DMS79 treated with DMSO at 0.1 percent for 48 hours (cell line): ENCODE data around the gene VPS37C.
"Not testable (repeated sequence)": the region's sequence is repeated elsewhere in the genome, so short reads cannot be mapped to it uniquely, and the experiment has no call there.

Experiments
- DNase-seq: peaks from one replicate; lab custom pipeline; 2025; lab: John Stamatoyannopoulos, UW

The VPS37C gene

DNA sequence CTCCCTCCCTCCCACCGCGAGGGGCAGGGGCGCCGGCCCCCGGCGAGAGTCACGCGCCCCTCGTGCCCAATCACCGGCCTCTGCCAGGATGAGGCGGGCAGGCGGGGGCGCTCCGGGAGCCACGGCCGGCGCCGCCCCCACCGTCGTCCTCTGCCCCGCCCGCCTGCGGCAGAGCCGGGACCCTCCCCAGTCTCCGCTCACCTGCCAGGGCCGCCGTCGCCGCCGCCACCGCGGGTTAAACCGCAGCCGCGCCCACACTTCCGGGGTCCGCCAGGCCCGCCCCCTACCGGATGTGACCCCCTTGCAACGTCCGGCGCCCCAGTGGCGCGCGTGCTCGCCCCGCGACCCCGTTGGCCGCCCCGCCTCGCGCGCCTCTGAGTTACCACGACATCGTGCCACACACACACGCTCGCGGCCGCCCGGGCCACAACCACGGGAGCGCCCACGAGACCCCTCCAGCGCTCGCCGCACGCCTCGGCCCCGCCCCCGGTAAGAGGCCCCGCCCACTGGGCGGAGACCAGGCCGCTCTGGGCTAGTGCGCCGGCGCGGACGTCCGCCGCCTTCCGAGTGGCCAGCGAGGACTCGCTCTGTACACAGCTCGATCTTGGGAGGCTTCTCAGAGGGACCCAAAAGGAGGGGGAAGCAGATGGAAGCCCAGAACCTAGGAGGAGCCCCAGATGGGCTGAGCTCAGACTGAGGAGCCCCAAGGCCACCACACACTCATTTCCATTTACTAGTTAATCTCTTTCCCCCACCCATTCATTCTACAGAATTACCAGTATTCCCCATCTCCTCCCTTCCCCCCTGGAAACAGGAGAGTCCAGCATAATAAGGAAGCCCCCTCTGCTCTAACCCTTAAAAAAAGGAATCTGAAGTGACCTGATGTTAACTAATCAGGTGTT is at the start of gene VPS37C:
Gene VPS37C (minus strand): TSS at position 237 of the 902 bp plus-strand sequence. CDS start 22,597 bp downstream, outside the sequence.
- peak; percentile 89 for DNase-seq

DNA sequence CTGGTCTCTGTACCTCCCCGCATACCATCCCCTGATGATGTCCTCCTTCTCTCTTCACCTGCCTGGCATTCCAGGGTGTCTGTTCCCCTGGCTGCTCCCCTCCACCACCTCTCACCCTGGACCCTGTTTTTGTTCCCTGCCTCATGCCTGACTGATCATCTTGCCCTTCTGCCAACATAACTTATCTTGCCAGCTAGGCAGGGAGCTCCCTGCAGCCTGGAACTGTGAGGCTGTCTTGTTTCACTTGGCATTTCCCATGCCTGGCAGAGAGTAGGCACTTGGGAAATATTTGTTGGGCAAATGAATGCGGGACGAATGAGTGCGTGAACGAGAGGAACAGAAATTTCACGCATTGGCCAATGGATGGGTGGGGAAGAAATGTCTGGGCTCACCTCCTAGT is 49.4 kb upstream of the VPS37C start:
- DNase-seq: not testable (repeated sequence)

DNA sequence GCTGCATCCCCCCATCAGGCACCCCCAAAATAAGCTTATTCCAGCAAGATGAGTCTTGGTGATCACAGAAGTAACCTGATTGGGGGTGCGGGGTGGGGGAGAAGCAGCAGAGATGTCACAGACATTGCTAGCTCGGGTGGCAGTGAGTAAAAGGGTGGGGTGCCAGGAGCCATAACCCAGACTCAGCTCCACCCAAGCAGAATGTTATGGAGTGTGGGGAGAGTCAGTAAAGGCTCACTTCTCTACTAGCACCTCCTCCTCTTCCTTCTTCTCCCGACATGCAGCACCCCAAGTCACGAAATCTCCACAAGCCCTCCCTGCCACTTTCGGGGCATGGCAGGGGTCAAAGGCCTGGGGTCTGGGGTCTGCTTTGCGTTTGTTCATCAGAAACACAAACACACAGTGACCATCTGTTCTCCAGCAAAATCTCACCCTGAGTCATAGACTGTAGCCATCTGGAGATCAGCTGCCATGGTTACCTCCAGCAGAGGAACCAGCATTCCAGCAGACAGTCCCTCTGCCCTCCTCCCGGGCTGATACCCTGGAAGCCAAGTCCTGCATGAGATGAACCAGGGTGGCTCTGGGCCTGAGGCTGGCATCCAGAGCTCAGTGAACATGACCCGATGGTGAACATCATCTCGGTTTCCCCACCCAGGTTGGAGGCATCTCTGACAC is 46.5 kb upstream of the VPS37C start:
- DNase-seq: not testable (repeated sequence)

DNA sequence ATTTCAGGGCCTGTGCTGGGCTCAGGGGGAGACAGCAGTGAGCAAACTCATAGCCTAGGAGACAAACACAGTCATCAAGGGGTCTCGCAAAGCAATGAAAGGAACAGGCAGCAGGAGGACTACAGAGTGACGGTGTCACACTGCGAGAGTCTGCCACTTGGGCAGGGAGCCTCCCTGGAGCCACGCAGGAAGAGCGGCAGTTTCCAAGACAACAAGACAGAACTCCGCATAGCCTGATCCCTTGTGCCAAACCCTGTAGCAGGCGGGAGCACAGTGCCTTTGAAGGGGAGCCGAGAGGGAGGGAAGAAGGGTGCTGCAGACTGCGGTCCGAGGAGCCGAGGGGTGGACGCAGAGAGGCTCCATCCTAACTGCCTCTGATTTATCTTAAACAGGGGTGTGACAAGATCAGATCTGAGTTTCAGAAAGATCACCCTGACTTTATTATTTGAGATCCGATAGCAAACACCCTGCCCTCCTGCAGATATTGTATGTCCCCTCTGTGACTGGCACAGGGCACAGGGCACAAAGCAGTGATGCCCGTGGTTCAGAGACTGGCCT is 43.4 kb upstream of the VPS37C start:
- not testable (repeated sequence) for DNase-seq

DNA sequence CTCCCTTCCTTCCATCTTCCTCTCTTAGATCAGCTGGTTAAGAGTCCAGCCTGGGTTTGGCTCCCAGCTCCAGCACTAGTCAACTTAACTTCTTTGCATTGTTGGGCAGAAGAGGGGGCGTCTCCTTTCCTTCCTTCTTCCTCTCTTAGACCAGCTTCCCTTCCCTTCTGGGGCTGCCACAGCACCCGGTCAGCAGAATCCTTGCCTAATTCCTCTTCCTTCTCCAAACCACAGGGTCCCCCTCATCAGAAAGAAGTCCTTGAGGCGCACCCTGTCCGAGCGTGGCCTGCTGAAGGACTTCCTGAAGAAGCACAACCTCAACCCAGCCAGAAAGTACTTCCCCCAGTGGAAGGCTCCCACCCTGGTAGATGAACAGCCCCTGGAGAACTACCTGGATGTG is 42.6 kb upstream of the VPS37C start:
- not testable (repeated sequence) for DNase-seq

DNA sequence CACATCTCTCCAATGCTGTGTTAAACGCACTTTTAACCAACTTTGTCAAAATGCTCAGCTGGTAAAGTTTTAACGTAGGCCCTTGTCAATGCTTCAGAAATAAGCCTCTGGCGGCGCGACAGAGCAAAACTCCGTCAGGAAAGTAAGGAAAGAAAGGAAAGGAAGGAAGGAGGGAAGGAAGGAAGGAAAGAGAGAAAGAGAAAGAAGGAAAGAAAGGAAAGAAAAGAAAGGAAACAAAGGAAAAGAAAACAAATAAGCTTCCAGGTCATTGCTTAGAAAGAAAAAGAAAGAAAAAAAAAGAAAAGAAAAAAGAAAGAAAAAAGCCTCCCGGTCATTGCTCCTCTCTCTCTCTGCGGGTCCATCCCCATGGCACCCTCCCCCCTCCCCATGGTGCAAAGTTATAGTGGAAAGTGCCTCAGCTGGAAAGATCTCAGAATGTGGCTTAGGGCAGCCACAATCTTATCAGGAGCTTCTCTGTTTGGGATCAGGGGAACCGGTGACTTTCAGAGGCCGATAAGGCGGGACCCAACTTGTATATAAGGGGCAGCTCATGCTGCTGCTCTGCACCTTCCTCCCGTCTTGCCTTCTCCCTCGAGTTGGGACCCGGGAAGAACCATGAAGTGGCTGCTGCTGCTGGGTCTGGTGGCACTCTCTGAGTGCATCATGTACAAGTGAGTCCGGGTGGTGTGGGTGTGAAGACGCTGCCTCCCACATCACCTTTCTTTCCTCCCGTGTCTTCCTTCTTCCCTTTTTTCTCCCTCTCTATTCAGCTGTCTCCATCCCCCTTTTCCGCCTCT is 41.9 kb upstream of the VPS37C start, which contains the start of gene PGA3:
Gene PGA3 (plus strand): TSS at position 566 of the 797 bp plus-strand sequence. CDS start 50 bp downstream, at position 616.
- not testable (repeated sequence) for DNase-seq

DNA sequence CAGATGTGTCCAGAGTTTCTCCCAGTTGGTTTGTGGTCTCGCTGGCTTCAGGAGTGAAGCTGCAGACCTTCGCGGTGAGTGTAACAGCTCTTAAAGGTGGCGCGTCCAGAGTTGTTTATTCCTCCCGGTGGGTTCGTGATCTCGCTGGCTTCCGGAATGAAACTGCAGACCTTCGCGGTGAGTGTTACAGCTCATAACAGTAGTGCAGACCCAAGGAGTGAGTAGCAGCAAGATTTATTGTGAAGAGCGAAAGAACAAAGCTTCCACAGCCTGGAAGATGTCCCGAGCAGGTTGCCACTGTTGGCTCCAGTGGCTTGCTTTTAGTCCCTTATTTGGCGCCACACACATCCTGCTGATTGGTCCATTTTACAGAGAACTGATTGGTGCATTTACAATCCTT is 40.2 kb upstream of the VPS37C start:
- DNase-seq: no peak

DNA sequence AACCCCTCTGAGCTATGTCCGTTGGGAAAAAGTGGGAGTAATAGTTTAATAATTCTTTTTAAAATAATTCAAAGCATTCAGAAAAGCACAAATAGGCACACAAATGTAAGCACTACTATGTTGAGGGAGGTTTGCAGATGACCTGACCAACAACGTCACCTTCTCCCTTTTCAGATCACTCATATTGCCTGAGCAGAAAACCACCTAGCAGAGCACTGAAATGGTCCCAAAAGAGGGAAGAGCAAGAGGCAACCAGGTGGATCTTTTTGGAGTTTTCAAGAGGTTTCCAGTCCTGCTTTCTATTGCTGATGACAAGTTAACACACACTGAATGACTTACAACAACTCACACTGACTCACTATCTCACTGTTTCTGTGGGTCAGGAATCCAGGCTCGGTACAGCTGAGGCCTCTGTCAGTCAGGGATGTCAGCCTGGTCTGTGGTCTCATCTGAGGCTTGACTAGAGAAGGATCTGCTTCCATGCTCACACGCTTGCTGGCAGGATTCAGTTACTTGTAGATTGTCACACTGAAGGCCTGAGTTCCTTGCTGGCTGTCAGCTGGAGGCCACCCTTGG is 37.8 kb upstream of the VPS37C start:
- no peak for DNase-seq

DNA sequence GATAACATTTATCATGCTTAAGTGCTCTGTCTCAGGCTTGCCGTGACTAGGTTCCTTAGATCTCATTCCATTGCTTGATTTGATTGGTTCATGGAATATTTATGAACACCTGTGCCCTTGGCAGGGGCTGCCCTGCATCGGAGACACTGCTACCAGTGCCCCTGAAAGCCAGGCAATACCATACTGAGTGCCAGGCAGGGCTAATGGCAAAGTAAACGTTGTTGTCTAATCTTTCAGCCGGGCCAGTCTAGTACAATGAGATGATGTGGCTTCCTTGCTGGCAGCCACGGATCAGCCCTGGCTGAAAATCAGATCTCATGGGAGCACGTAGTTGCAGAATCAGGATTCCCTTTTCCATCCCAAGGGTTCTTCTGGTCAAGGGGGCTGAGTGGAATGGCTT is 37.1 kb upstream of the VPS37C start:
- DNase-seq: no peak

DNA sequence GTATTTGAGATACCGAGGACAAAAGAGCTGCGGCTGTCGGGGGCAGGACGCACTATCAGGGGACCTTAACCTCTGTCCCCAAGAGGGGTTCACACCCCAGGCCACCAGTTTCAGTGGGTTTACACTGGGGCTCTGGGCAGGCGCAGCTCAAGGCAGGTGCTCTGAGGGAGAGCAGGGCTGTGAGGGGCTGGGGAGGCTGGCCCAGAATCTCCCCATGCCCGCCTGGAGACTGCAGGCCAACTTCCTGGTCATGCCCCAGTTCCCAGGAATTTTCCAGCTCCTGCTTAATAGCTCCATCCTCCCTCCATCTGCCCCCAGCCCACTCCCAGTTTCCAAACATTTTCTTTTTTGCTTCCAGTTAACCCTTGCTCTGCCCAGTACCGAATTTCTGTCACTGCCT is 34.5 kb upstream of the VPS37C start:
- DNase-seq: no peak

DNA sequence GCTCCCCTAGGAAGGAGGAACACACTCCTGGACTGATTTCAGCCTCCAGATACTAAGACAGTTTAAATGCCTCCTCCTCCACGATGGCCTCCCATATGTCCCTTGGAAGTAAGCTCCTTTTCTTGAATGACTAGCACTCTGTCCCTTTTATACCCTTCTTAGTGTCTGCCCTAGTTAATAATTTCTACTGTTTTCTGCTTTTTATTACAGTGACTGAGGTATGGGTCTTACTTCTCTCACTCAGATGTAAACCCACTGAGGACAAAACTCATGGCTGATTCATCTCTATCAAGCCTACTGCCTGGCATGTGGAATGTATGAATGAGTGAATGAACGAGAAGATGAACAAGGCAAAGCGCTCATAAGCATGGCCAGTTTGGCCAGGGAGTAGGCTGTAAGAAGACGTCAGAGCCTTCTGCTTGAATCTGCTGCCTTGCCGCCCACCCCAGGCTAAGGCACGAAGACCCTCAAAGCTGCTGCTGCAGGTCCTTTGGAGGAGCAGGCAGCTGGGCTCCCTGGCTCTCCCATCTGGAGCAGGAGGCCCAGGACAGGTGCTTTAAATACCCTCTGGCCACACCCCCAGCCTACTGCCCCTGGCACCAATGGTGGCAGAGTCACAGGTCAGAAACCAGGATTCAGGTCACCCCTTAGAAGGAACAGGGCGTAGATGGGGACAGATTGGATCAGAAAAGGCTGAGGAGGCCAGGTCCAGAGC is 33.9 kb upstream of the VPS37C start:
- no peak for DNase-seq

DNA sequence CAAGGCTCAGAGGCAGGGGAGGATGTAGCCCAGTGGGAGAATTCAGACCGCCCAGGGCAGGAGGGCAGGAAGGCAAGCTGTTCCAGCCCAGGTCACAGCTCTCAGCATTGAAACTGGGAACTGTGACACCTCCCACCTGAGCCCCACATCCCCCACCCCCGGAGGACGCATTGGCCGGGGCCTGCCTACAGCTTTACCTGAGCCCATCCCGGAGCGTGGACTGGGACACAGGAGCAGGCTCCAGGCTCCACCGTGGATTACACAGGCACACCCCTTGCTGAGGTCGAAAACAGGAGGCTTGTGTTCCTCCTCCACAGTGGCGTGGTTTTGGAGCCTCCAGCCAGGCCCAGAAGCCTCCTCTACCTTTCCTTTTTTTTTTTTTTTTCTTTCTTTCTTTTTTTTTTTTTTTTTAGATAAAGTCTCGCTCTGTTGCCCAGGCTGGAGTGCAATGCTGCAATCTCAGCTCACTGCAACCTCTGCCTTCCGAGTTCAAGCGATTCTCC is 33.0 kb upstream of the VPS37C start:
- DNase-seq: no peak

DNA sequence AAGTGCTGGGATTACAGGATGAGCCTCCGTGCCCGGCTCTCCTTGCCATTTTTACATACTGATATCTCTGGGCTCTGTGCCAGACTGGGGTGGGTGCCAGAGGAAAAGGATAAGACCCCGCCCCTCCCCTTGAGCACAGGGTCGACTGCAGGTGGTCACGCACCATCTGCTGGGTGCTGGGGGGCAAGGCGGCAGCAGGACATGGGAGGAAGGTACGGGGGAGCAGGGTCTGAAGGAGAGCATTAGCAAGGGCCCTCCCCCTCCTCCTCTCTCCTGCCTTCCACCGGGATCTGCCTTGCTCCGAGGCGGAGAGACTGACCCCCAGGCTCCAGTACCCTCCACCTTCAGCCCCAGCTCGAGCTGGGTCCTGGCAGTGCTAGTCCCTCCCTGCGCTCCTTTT is 32.4 kb upstream of the VPS37C start:
- peak; percentile 44 for DNase-seq

DNA sequence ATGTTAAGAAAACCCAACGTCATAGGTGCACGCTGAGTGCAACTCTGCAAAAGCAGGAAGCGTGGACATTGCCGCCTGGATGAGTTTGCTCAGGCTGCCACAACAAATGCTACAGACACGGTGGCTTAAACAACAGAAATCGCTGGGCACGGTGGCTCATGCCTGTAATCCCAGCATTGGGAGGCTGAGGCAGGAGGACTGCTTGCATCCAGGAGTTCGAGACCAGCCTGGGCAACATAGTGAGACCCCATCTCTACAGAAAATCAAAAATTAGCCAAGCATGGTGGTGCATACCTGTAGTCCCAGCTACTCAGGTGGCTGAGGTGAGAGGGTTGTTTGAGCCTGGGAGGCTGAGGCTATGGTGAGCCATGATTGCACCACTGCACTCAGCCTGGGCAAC is 28.7 kb upstream of the VPS37C start:
- DNase-seq: no peak

DNA sequence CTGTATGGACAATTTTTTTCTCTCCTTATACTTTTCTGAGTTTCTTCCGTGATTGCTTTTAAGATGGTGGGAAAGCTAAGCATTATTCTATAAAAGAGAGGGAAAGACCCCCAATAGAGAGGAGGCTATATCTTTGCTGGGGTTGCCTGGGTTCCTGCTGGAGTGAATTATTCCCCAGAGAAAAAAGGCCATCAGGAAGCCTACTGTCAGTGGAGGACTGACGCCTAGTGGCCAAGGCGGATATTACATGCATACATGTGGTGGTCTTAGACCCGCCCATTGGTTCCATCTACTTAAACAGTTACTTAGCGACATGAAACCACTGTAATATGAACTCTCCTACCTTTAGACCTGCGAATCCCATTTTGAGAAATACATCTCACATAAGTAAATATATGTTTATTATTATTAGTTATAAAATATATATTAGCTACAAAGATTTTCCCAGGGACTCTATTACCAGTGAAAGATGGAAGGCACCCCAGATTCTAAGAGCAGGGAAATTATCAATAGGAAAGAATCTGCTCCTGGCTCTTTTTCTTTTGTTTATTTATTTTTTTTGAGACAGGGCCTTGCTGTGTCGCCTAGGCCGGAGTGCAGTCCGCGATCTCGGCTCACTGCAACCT is 26.4 kb upstream of the VPS37C start:
- peak; percentile 89 for DNase-seq

DNA sequence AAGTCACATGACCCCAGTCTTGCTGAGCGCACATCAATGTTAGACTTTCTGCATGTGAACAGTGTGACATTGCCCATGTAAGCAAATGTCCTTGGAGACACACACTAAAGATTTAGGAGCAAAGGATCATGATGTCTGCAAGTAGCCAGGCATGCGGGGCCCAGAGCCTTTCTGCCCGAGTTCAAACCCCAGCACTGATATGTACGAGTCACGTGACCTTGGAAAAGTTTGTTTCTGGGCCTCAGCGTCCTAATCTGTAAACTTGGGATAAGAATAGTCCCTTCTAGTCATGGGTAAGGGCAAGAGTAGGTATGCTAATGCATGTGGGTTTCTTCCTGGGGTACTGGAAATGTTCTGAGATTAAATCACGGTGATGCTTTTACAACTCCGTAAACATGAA is 25.3 kb upstream of the VPS37C start:
- DNase-seq: no peak

DNA sequence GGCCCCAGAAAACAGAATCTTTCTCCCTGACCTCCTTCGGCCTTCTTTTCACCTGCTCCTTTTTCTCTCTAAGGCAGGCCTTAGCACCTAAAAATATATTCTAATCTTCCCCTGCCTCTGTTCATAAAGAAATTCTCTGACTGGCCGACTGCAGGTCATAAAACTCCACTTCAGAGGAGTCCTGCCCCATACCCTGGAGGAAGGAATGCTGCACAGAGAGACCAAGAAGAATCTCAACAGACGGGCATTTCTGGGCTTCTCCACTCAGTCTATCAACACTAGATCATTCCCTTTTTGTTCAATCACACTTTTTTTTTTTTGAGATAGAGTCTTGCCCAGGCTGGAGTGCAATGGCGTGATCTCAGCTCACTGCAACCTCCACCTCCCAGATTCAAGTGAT is 22.4 kb upstream of the VPS37C start:
- no peak for DNase-seq

DNA sequence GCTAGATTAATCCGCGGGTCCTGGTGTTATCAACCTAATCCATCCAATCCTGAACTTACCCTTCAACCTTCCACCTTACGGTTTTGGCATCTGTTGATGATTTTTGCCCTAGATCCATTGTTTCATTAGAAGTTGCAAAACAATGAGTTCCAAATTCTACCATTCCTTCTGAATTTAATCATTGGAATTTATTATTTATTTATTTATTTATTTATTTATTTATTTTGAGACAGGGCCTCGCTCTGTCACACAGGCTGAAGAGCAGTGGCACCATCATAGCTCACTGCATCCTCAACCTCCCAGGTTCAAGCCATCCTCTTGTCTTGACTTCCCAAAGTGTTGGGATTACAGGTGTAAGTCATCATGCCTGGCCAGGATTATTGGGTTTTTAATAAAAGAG is 20.3 kb upstream of the VPS37C start:
- no peak for DNase-seq

DNA sequence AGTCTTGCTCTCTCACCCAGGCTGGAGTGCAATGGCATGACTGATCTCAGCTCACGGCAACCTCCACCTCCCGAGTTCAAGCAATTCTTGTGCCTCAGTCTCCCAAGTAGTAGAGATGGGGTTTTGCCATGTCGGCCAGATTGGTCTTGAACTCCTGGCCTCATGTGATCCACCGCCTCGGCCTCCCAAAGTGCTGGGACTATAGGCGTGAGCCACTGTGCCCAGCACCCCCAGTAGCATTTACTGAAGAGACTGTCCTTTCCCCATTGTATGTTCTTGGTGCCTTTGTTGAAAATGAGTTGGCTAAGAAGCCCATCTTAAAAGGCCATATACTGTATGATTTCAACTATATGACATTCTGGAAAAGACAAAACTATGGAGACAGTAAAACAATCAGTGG is 19.0 kb upstream of the VPS37C start:
- DNase-seq: not testable (repeated sequence)

DNA sequence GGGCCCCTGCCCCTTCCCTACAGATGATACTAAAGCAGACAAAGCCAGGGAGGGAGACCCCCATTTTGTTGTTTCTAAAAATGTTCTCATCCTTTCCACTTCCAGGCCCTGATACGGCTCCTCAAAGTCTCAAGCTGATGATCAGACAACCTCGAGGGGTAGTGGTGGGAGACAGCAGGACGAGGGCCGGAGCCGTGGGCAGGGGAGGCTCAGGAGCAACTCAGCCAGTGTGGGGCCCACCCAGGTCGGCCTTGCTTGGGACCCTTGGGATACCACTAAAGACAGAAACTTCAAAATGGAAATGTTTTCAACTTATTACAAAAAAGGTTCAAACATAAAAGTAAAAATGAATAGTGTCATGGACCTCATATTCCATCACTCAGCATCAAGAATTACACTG is 15.2 kb upstream of the VPS37C start:
- no peak for DNase-seq
